ENCODE measurements around the gene PLXNA1. TPM values are rescaled to one million over a fixed set of nuclear protein-coding genes. Genes with fewer than 3 reads are reported as not detected.

The PLXNA1 gene
- total RNA-seq, 1 donor: 62.4 TPM

DNA sequence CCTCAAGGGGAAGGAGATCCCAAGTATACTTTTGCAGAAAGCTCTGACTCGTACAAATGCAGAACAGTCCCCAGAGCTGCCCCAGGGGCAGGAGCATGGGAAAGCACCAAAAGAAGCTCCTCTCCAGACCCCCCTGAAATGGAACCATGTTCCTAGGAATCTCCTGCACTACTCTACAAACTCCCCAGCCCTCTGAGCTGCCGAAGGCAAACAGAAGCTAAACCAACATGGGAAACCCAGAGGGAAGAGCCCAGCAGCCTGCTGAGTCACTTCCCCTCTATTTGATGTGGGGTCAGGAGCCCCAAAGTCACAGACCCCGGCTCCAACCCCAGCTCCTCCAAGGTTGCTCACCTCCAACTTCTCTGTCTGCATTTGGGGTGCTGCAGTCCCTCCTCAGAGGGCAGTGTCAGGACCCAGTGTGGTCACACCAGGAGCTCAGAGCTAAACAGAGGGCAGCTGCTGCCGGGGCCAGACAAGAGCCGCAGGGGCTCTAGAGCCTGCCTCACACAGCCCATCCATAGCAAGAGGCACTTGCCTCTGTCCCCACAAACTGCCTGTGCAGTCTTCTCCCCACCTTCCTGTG lies 3.8 kb upstream of the PLXNA1 start:
- TF ChIP-seq, protein P1, sequence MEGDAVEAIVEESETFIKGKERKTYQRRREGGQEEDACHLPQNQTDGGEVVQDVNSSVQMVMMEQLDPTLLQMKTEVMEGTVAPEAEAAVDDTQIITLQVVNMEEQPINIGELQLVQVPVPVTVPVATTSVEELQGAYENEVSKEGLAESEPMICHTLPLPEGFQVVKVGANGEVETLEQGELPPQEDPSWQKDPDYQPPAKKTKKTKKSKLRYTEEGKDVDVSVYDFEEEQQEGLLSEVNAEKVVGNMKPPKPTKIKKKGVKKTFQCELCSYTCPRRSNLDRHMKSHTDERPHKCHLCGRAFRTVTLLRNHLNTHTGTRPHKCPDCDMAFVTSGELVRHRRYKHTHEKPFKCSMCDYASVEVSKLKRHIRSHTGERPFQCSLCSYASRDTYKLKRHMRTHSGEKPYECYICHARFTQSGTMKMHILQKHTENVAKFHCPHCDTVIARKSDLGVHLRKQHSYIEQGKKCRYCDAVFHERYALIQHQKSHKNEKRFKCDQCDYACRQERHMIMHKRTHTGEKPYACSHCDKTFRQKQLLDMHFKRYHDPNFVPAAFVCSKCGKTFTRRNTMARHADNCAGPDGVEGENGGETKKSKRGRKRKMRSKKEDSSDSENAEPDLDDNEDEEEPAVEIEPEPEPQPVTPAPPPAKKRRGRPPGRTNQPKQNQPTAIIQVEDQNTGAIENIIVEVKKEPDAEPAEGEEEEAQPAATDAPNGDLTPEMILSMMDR (IDR thresholded peaks at IDR 0.05; ENCODE audit: insufficient read depth, low read length): no peak
- H3K4me3 ChIP-seq (ENCODE audit: low read depth, low read length): no peak overlapping the region
- no peak for DNase-seq (ENCODE audit: low read depth)

DNA sequence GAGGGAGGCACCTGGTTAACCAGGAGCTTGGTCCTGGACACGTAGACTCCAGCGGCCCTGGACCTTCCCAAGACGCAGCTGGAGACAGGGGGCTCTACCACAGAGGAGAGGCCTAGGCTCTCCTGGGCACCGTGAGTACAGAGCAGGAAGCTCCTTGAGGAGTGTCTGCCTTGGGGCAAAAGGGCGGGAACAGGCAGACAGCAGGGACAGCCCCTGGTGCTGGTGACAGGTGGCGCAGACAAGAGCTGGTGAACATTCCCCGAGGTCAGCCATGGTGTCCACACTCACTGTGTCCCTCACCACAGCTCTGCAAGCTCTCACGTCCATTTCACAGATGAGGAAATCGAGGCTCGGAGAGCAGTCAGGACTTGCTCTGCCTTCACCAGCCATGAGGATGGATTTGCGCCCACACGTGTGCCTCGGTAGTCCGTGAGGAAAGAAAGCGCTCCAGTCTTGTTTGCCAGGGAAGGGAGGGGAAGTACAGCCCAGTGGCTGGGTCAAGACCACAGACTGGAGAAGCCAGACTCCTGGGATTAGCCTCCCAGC lies 2.6 kb upstream of the PLXNA1 start:
- TF ChIP-seq, protein P1 (IDR thresholded peaks at IDR 0.05; ENCODE audit: insufficient read depth, low read length): no peak
- no peak overlapping the region for H3K4me3 ChIP-seq (ENCODE audit: low read depth, low read length)
- DNase-seq (ENCODE audit: low read depth): no peak

DNA sequence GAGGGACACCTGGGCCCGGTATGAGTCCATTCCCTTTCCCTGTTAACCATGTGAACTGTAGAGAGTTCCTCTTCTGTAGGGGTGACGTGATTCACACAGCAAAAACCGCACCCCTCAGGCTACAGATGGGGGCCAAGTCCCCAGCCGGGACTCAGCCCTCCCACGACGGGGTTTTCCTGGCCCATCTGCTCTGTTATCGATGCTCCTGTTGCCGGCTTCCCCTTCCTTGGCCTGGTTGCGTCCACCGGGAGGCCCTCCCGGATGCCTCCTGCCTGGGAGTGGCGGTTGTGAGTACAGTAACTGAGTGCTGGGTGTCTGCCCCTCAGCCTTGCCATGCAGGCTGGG lies 817 bp upstream of the PLXNA1 start:
- peak overlapping the region; percentile 65 for H3K4me3 ChIP-seq (ENCODE audit: low read depth, low read length)
- DNase-seq (ENCODE audit: low read depth): peak; percentile 30
- TF ChIP-seq, protein P1 (IDR thresholded peaks at IDR 0.05; ENCODE audit: insufficient read depth, low read length): no peak

DNA sequence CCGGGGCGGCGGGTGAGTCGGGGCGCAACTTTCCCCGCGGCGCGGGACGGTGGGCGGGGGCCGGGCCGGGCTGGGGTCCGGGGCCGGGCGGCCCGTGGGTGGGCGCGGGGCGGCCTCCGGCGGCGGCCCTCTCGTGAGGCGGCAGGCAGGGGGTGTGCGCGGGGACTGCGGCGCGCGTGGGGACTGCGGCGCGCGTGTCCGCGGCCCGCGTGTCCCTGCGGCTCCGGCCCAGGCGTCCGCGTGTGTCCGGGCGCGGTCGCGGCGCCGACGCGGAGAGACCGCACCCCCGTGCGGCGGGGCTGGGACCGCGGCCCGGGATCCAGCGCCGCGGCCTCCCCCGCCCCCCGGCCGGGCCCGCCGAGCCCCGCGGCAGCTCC lies 349 bp downstream of the PLXNA1 start:
- DNase-seq (ENCODE audit: low read depth): no peak
- peak overlapping the region; percentile 78 for H3K4me3 ChIP-seq (ENCODE audit: low read depth, low read length)
- TF ChIP-seq, protein P1 (IDR thresholded peaks at IDR 0.05; ENCODE audit: insufficient read depth, low read length): no peak

DNA sequence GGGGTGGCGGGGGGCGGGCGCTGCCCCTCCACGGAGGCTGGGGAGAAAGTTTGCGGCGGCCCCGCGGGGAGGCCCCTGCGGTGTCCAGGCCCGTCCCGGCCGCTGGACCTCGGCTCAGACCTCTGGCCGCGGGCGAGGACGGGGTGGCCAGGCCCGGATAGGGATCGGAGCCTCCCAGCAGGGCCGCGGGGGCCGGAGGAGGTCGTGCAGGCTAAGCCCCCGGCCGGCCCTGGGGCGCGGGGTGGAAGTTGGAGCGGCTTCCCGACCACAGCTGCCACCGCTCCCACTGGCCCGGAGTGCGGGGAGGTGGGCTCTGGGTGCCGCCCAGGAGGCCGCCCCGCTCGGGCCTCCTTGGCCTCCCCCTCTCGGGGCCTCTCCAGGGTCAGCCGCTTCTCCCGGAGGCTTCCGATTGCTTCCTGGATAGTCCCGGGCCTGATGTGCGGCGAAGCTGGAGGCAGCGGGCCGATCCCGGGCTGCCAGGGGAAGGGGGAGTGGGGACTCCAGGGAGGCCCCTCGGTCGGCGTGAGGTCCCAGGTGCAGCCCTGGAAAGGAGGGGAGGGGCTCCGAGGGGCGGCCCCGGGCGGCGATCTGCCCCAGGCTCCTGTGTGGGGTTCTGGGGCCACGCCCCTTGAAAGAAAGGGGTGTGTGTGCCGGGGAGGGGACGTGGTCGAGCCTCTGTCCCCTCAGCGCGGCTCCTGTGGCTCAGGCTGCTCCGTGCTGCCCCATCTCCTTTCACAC lies 907 bp downstream of the PLXNA1 start:
- TF ChIP-seq, protein P1 (IDR thresholded peaks at IDR 0.05; ENCODE audit: insufficient read depth, low read length): no peak
- DNase-seq (ENCODE audit: low read depth): no peak

DNA sequence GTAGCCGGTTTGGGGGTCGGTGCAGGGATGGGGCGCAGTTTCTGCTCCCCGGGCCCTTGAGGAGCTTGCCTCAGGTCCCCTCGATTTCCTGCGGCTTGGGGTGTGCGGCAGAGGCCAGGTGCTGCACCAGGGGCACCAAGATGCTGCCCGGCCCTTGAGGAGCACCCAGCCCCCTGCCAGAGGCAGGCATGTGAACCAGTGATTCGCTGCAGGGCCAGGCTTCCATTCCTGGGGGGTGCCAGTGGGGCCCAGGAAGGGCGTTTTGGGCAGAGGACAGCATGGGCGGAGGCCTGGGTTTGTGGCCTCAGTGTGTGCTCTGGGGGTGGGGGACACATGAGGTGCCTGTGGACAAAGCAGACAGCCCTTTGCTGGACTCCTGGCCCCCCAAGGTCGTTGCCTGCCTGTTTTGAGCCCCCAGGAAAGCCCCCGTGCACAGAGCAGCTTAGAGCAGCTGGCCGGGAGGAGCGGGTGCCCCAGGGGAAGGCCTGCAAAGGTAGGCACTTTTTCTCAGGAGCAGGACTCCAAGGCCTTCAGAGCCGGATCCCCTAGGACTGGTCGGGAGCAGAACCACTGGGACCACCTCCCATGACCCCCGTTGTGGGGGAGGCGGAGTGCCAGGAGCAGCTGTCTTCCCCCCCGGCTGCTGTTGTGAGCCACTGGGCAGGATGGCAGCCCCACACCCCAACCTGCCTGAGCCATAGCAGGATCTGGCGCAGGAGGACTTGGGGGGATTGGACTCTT lies 1.6 kb downstream of the PLXNA1 start:
- TF ChIP-seq, protein P1 (IDR thresholded peaks at IDR 0.05; ENCODE audit: insufficient read depth, low read length): no peak
- DNase-seq (ENCODE audit: low read depth): no peak
- H3K4me3 ChIP-seq (ENCODE audit: low read depth, low read length): peak overlapping the region; percentile 78

More for the DNA sequence above, 907 bp downstream of the PLXNA1 start:
- peak overlapping the region; percentile 78 for H3K4me3 ChIP-seq (ENCODE audit: low read depth, low read length)
